Stimulated activated naive CD8-positive, alpha-beta T cell treated with anti-CD3 and anti-CD28 coated beads, Interleukin-15, Interleukin-2, amounts not matched to agents 100 U/mL and 50 U/mL, for 24 hours (primary cell): Measurements from ENCODE around the gene RHOU.
"Not testable (repeated sequence)": the region's sequence is repeated elsewhere in the genome, so short reads cannot be mapped to it uniquely, and the experiment has no call there.

Experiments used
- ATAC-seq: fragments of 150-1000 bp; cut with Tn5 transposase; one replicate; pipeline ENCODE4 v1.10.0; 2021
- DNase-seq: peaks from one replicate; pipeline ENCODE4 v3.0.0; 2021

The RHOU gene

DNA sequence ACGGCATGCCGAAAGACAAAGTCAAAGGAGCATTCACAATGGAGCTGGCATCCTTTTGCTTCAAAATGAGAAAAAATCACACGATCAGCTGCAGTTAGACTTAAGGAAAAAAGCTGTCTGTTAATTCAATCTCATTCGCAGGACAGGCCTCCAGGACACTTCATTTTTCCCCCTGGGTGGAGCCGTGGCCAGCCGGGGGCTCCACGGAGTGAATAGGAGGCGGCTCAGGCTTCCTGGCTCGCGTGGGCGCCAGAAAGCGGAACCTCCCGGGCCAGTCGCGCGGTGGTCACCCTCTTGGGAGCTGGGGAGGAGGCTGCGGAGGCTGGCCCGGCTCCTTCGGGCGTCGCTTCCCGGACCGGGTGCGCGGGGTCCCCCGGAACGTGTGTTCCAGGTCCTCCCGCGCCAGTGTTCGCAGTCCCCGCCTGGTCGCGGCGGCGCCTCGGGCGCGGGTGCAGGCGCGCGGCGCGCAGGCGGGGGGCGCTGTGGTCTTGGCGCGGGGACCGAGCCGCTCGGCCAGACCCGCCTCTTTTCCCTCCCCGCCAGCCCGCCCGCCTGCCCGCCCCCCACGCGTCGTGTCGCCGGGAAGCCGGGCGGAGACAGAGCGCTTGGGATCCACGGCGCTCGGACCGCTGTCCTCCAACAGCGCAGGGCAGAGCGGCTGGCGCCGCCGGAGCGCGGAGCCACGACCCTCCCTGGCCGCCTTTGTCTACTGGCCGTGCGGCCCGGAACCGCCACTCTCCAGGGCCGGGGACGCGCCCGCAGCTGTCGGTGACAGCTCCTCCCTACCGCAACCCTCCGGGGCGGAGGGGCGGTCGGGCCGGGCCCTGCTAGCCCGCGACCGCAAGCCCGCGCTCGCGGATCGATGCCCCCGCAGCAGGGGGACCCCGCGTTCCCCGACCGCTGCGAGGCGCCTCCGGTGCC lies at the start of gene RHOU:
Gene RHOU, plus strand, starts transcription at position 599 of the 921 bp plus-strand sequence. Its CDS starts 264 bp downstream, at position 863.
- ATAC-seq = peak; percentile 84

DNA sequence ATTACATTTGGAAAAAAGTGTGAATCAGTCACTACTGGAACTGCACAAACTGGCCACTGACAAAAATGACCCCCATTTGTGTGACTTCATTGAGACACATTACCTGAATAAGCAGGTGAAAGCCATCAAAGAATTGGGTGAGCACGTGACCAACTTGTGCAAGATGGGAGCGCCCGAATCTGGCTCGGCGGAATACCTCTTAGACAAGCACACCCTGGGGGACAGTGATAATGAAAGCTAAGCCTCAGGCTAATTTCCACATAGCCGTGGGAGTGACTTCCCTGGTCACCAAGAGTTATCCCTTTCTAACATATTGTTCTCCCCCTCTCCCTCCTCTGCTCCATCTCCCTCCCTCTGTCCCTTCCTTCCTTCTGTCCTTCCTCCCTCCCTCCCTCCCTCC lies 47.7 kb upstream of the RHOU start:
- DNase-seq (no peak), ATAC-seq (no peak)

More for the DNA sequence above, at the start of gene RHOU:
- peak; percentile 74 for DNase-seq

DNA sequence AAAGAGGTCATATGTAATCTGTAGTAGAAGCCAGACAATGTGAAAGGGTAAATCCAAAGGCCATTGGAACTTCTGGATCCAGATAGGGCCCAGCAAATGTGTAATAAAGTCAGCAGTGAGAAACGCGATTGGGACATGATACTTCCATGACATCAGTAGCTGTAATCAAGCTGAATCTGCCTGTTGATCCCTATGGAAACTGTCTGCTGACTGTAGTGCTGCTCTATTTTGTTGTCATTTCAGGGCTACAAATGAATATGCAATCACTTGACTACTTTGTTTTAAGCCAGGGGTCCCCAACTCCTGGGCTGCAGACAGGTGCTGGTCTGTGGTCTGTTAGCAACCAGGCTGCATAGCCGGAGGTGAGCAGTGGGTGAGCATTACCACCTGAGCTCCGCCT lies 46.0 kb upstream of the RHOU start:
- DNase-seq (no peak), ATAC-seq (no peak)

DNA sequence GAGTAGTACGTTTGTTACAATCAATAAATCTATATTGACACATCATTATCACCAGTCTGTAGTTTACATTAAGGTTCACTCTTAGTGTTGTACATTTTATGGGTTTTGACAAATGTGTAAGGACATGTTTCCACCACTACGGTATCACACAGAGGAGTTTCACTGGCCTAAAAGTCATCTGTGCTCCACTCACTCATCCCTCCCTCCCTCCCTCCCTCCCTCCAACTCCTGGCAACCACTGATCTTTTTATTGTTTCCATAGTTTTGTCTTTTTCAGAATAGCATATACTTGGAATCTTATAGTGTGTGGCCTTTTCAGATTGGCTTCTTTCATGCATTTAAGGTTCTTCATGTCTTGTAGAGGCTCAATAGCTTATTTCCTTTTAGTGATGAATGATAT lies 44.1 kb upstream of the RHOU start:
- ATAC-seq (no peak), DNase-seq (no peak)

DNA sequence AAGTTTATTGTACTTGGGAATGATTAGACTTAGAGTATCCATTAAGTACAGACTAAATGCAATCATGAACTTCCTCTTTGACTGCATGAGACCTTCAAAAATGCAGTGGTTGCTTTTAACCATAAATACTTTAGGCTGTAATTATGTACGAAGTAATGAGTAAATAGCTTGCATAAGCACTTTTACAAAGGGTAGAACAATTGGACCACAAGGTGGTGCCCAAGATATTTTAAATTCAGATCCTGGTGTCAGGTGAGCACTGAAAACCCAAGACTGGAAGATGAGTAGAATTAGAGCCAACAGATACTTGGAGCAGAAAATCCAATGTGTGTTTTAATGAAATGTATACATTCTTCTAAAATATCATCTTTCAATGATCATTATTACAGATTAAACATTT lies 43.4 kb upstream of the RHOU start:
- no peak for DNase-seq
- no peak for ATAC-seq

DNA sequence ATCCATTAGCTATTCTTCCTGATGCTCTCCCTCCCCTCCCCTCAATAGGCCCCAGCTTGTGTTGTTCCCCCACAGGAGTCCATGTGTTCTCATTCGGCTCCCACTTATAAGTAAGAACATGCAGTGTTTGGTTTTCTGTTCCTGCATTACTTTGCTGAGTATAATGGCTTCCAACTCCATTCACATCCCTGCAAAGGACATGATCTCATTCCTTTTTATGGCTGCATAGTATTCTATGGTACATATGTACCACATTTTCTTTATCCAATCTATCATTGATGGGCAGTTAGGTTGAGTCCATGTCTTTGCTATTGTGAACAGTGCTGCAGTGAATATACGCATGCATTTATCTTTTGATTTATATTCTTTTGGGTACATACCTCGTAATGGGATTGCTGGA lies 40.8 kb upstream of the RHOU start:
- not testable (repeated sequence) for ATAC-seq

DNA sequence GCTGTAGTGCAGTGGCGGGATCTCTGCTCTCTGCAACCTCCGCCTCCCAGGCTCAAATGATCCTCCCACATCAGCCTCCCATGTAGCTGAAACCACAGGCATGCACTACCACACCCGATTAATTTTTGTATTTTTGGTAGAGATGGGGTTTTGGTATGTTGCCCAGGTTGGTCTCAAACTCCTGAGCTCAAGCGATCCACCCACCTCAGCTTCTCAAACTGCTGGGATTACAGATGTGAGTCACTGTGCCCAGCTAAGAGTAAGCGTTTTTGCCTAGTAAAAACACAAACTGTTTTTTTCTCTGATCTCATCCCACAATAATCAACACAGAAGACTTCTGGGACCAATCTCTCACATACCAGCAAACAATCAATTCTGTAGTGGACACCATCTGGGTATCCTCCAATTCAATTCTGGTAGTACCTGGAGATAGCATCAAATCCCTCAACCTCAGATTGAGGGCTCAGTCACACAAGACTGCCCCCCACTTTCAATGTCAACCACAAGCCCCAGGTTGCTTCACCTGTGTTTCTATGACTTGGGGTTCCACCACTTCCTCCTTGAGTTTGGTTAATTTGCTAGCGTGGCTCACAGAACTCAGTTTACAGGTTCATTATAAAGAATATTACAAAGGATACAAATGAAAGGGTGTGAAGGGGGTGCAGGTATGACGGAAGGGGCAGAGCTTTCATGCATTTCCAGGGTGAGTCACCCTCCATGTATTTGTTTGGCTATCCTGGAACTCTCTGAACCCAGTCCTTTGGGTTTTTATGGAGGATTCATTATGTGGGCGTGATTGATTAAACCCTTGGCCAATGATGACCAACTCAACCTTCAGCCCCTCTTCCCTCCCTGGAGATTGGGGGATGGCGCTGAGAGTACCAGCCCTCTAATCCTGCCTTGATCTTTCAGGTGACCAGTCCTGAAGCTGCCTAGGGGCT lies 40.0 kb upstream of the RHOU start:
- ATAC-seq (no peak), DNase-seq (no peak)

More for the DNA sequence above, 40.8 kb upstream of the RHOU start:
- DNase-seq = not testable (repeated sequence)

DNA sequence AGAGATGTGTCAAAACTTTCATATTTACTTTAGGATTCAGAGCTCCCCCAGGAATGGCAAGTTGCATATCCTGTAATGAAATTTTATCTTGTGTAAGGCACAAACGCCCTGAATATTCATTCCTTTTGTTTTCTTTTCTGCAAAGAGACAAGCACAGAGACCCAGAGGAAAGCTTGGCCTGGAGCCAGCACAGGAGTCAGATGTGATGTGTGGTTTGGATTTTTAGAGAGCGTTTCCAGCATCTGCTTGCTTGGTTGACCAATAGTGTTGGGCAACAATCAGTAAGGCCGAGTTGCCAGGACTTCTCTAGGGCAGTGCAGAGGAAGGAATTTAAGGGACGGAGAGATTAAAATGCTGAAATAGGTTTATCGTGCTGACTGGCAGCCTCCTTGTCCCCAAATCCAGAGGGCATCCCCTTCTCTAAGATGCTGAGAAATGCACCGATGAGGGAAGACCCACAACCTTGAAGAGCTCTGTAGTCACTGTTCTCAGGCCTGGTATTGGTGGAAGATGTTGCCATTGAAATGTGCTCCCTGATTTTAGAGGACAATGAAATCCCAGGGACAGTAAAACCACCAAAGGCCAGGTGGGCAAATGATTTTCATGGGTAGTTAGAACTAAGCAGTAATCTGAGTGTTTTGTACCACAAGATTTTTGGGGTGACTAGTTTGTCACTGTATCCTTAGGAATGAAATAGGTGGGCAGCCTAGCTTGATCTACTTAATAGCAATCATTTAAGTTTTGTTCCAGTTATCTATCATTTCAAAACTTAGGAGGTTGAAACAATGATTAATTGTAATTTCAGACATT lies 37.9 kb upstream of the RHOU start:
- ATAC-seq (no peak), DNase-seq (no peak)

DNA sequence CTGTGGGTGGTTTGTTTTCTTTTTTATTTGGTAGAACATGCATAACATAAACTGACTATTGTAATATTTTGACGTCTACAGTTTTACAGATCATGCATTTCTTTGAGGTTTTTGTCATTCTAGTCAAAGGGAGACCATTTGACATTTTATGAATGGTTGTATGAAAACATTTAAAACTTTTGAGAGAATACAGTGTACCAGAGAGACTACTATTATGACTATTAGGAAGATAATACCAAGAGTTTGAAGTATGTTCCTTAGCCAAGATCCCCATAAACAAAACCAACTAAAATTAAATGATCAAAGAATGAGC lies 37.3 kb upstream of the RHOU start:
- ATAC-seq = no peak

DNA sequence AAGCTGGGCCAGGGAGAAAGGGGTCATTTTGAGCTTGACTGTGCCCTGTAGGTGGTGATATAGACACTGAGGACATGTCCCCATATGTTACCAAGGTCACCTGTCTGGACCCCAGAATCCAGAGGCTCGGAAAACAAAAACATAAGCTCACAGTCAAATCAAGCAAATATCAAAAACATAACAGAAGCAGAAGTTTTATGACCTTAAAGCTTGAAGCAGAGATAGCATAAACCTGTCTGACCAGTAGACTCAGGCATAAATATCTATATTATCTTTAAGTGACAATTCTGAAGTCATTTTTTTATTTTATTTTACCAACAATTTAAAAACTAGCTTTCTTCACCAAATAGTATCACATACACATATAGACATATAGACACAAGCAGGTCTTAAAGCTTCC lies 32.8 kb upstream of the RHOU start:
- DNase-seq (no peak), ATAC-seq (no peak)

More for the DNA sequence above, 37.3 kb upstream of the RHOU start:
- no peak for DNase-seq

DNA sequence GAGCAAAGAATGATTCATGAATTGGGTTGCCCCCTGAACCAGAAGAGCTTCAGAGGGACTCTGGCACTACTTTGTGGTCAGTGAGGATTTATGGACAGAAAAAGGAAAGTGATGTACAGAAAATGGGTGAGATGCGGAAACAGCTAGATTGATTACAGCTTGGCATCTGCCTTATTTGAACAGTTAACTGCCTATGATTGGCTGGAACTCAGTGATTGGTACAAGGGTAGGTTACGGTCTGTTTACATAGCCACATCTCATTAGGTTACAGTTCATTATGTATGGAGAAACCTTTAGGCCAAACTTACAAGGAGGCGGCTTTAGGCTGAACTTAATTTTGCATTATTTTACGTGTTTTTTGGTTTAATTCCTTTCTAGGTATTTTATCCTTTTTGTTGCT lies 29.0 kb upstream of the RHOU start:
- ATAC-seq (no peak), DNase-seq (no peak)

DNA sequence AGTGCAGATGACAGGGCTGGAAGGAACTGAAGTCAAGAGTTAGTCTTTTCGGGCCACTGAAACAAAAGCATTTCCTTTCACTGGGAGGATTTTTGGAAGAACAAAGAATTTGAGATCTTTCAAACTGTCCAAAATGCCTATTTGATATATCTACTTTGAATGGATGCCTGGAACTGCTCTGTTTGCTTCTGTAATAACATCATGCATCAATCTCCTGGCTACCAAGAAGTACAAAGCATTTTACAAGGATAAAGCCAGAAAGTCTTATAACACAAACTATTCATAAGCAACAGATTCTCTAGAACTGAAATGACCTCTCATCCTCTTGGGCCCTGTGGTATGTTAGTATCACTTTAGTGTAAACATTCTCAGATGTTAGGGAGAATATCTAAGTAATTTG lies 18.2 kb upstream of the RHOU start:
- ATAC-seq = no peak
- no peak for DNase-seq

DNA sequence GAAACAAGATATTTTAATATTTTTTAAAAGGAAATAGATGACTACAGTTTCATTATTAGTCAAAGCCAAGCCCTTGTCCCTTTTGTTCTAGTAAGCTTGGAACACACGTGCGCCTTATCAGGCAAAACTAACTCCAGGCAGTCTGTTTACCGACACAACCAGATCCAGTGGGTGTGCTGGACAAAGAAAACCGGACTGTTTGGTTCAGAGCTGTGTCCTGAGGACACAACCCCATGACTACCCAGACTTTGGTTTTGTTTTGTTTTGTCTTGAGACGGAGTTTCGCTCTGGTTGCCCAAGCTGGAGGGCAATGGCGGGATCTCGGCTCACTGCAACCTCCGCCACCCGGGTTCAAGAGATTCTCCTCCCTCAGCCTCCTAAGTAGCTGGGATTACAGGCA lies 13.9 kb upstream of the RHOU start:
- no peak for DNase-seq
- no peak for ATAC-seq

DNA sequence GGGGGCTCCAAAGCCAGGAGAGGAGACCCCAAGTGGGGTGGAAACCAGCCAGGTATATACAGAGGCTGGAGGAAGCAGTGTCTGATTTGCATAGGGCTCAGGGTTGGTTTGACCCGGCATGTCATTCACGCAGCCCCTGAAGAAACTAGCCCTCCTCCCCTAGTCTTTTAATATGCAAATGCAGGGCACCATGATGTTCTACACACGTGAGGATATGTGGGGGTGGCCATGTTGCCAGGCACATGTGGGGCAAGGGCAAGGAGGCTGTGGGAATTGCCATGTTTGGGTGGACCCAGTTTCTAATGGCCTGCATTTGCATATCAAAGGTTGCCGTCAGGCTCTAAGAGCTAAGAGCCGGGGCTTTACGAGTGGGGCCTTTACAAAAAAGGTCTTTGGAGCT lies 12.0 kb upstream of the RHOU start:
- ATAC-seq = no peak

DNA sequence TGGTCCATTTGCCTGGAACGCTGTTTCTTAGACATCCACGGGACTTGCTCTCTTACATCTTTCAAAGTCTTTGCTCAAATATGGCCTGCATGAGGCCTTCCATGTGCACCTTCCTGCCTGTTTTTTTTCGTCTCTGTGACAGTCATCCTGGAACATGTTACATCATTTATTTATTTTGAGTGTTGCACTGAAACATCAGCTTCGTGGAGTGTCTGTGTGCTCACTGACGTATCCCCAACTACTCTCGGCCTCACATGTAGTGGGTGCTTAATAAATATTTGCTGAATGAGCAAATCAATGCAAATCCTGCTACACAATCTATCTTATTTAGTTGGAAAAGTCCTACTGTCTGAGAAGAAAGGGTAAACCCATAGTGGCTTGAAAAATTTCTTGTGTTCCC lies 11.4 kb upstream of the RHOU start:
- ATAC-seq (no peak), DNase-seq (no peak)

More for the DNA sequence above, 12.0 kb upstream of the RHOU start:
- DNase-seq = no peak

DNA sequence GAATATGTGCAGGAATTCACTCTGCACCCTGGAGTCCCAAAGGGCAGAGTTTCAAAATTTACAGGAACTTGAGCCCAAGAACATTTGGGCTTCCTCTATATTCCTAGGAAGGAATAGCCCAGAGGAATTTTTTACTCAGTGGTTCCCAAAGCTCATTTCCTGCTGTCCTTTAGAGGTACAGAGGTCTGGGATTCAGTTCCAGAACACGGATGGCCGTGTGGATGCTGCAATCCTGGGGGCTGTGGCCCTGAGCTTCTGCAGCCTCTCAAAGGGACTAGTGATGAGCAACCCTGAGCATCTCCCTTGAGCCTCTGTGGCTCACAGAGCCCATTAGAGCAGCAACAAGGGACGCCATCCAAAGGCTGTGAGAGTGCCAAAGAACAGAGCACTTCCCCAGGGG lies 10.1 kb upstream of the RHOU start:
- no peak for ATAC-seq
- DNase-seq = no peak

DNA sequence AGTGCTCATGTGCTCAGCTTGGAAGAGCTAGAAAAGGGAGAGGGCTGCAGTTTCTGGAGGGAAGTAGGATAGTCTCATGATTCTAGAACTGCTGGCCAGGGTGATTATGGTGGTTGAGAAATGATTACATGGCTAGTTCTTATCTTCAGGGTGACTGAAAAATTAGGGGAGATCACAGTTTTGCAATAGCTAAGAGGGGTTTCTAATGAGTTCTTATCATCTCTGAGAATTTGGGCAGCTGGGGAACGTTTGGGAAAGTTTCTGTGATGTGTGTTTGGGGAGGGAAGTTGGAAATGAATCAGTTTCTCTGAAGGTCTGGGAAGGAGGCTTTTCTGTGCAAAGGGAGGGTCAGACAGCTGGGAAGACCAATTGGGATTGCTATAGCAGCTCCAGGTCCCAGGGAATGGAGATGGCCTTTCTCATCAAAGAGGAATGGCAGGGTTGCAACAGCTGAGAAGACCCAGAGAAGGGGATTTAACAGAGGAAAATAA lies 7.6 kb upstream of the RHOU start:
- no peak for ATAC-seq
- DNase-seq = no peak

DNA sequence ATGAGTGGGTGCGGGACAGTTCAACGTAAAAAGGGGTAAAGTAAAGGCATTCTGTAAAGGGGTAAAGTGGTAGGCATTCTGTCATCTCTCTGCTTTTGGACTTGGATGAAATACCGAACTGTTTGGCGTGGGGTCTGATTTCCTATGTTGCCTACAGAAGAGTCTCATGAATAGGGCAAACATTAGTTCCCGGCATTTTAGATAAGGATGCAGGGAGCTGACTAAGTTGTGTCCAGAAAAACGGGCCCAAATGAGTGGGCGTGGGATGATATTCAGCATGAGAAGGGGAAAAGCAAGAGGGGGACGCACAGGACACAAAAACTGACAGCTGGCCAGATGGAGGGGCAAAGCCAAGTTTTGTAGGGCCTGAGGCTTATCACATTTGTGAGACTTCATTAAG lies 2.9 kb upstream of the RHOU start:
- ATAC-seq (no peak), DNase-seq (no peak)

DNA sequence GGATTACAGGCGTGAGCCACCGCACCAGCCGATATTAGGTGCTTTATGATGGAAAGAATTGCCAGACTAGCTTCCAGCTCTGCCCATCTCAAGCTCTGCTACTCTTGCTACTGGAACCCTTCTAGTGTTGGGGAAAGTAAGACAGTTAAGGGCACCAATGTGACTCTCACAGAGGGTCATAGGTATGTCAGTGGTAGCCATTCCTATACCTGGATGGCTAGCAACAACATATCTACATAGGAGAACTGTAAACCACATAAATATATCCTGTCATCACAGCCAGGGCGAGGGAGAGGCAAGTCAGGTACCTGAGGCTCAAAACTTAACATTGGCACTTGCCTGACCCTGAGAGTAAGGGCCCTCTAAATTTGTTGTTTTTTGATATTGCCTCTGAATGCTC lies 1.7 kb upstream of the RHOU start:
- DNase-seq (no peak), ATAC-seq (no peak)

DNA sequence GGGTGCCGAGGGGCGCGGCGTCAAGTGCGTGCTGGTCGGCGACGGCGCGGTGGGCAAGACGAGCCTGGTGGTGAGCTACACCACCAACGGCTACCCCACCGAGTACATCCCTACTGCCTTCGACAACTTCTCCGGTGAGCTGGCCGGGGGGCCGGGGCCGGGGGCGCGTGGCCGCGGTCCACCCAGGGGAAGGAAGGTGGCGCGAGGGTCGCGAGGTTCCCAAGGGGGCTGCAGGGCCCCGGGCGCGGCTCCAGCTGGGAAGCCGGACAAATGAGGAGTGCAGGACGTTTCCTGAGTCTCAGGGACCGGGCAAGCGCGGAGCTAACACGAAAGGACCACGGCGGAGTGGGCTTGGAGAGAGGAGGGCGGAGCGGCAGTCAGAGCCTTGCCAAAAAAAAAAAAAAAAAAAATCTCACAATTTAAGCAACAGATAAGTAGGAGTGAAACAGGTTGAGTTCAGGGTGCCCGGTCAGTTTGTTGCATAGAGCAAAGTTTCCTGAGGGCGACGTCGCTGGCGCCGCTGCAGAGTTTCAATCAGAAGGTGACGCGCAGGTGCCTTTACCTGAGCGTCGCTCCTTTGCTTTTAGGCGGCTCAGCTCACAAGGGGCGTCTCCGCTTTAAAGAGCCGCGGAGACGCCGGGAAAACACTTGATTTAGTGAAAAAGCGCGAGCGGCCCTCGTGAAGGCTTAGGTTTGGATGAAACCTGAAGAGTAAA lies 750 bp downstream of the RHOU start:
- peak; percentile 8 for DNase-seq
- ATAC-seq = no peak

DNA sequence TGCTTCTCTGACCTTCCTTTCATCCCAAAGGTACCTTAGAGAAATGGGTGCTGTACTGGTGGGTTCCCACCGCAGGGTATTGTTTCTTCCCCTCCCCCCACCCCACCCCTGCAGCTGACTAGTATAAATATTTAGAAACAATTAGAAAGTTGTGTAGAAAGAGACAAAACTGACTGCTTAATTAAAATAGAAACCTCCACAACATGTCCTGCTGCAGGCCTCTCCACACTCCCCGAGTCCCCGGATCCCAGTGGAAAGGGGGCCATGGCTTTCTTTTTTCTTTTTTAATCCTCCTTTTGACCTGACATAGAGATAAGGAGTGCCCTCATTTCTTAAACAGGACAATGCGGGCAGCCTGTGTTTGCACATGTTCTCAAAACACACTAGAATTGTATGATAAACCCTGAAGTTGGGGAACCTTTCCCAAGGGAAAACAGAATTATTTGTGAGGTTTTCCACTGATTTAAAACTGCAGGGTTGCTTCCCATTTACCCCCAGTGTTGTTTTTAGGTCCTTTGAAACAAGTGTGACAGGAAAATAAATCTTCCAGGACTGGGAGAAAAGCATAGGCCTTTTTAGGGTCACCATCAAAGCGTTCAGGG lies 1.7 kb downstream of the RHOU start:
- no peak for DNase-seq
- ATAC-seq = no peak
